H9 (cell line): Measurements from ENCODE around the gene PKP1. TPM values are rescaled to one million over a fixed set of nuclear protein-coding genes. Genes with fewer than 3 reads are reported as not detected.
A peak's percentile ranks its signal among the peaks of the same experiment; 100 is the strongest.

Experiments
- DNase-seq: peaks from one replicate; pipeline ENCODE4 v3.0.0-alpha.2; 2017
- H2AFZ ChIP-seq: one replicate; pipeline ENCODE4 v1.6.1; 2013; ENCODE audit warnings: mild to moderate bottlenecking, low read length, control low read depth, moderate library complexity
- H2AK5ac ChIP-seq: 2 replicates; pipeline ENCODE4 v1.6.1; 2013; ENCODE audit warnings: low read length, control low read depth, mixed read lengths; ENCODE audit not compliant: insufficient read length
- H2BK120ac ChIP-seq: one replicate; pipeline ENCODE4 v1.6.1; 2013; ENCODE audit warnings: low read depth, mild to moderate bottlenecking, low read length, control low read depth, inconsistent platforms; ENCODE audit not compliant: poor library complexity, severe bottlenecking
- H2BK12ac ChIP-seq: 2 replicates; pipeline ENCODE4 v1.6.1; 2013; ENCODE audit warnings: low read length, control low read depth, mixed read lengths, low read depth; ENCODE audit not compliant: insufficient read length
- H2BK15ac ChIP-seq: 2 replicates; pipeline ENCODE4 v1.6.1; 2013; ENCODE audit warnings: low read depth, low read length, control low read depth
- H2BK20ac ChIP-seq: one replicate; pipeline ENCODE4 v1.6.1; 2013; ENCODE audit warnings: low read depth, mild to moderate bottlenecking, low read length, control low read depth, inconsistent platforms; ENCODE audit not compliant: poor library complexity, severe bottlenecking
- H2BK5ac ChIP-seq: 2 replicates; pipeline ENCODE4 v1.6.1; 2013; ENCODE audit warnings: low read length, control low read depth, mixed read lengths; ENCODE audit not compliant: insufficient read length
- H3K14ac ChIP-seq: 2 replicates; pipeline ENCODE4 v1.6.1; 2013; ENCODE audit warnings: low read length, control low read depth; ENCODE audit not compliant: insufficient read depth
- H3K18ac ChIP-seq: 2 replicates; pipeline ENCODE4 v1.6.1; 2013; ENCODE audit warnings: low read depth, mild to moderate bottlenecking, mixed read lengths, low read length, control low read depth; ENCODE audit not compliant: insufficient read length
- H3K23ac ChIP-seq: 2 replicates; pipeline ENCODE4 v1.6.1; 2013; ENCODE audit warnings: low read length, control low read depth, mixed read lengths, low read depth; ENCODE audit not compliant: insufficient read length
- H3K23me2 ChIP-seq: 2 replicates; pipeline ENCODE4 v1.6.1; 2013; ENCODE audit warnings: low read depth, mild to moderate bottlenecking, mixed read lengths, low read length, control low read depth; ENCODE audit not compliant: insufficient read length, poor library complexity, severe bottlenecking
- H3K27ac ChIP-seq: 2 replicates; pipeline ENCODE4 v1.5.1; 2013; ENCODE audit warnings: low read length, control low read depth, mixed read lengths, low read depth; ENCODE audit not compliant: insufficient read length
- H3K27me3 ChIP-seq: 2 replicates; pipeline ENCODE4 v1.6.1; 2013; ENCODE audit warnings: low read length, control low read depth, inconsistent platforms; ENCODE audit not compliant: insufficient read depth
- H3K4ac ChIP-seq: 2 replicates; pipeline ENCODE4 v1.6.1; 2013; ENCODE audit warnings: low read depth, mild to moderate bottlenecking, control low read depth, inconsistent platforms, low read length, moderate library complexity
- H3K4me1 ChIP-seq: 2 replicates; pipeline ENCODE4 v1.6.1; 2013; ENCODE audit warnings: low read length, control low read depth, inconsistent platforms; ENCODE audit not compliant: insufficient read depth
- H3K4me2 ChIP-seq: 2 replicates; pipeline ENCODE4 v1.6.1; 2013; ENCODE audit warnings: low read length, control low read depth, mixed read lengths; ENCODE audit not compliant: insufficient read length, insufficient read depth
- H3K56ac ChIP-seq: 2 replicates; pipeline ENCODE4 v1.6.1; 2013; ENCODE audit warnings: low read depth, mild to moderate bottlenecking, mixed read lengths, low read length, control low read depth; ENCODE audit not compliant: insufficient read length
- H3K79me1 ChIP-seq: 2 replicates; pipeline ENCODE4 v1.6.1; 2013; ENCODE audit warnings: low read depth, mild to moderate bottlenecking, moderate library complexity, low read length, control low read depth, inconsistent platforms; ENCODE audit not compliant: insufficient read depth, poor library complexity, severe bottlenecking
- H3K79me2 ChIP-seq: 2 replicates; pipeline ENCODE4 v1.6.1; 2013; ENCODE audit warnings: low read length, control low read depth, inconsistent platforms; ENCODE audit not compliant: insufficient read depth
- H3K9ac ChIP-seq: 2 replicates; pipeline ENCODE4 v1.6.1; 2013; ENCODE audit warnings: low read length, control low read depth, mixed read lengths; ENCODE audit not compliant: insufficient read length; ENCODE audit errors: extremely low read depth
- H3K9me3 ChIP-seq: one replicate; pipeline ENCODE4 v1.6.1; 2013; ENCODE audit warnings: low read depth, low read length, inconsistent platforms; ENCODE audit not compliant: control insufficient read depth
- H3T11ph ChIP-seq: one replicate; pipeline ENCODE4 v1.6.1; 2013; ENCODE audit warnings: mild to moderate bottlenecking, low read length, control low read depth, inconsistent platforms
- H4K20me1 ChIP-seq: one replicate; pipeline ENCODE4 v1.6.1; 2013; ENCODE audit not compliant: control insufficient read depth, insufficient read length, insufficient read depth
- H4K5ac ChIP-seq: 2 replicates; pipeline ENCODE4 v1.6.1; 2013; ENCODE audit warnings: low read depth, mild to moderate bottlenecking, mixed read lengths, low read length, control low read depth; ENCODE audit not compliant: insufficient read length
- H4K8ac ChIP-seq: replicated peaks from 2 replicates; pipeline ENCODE4 v1.6.1; 2013; ENCODE audit warnings: low read length, control low read depth, mixed read lengths, low read depth; ENCODE audit not compliant: insufficient read length
- H4K91ac ChIP-seq: 2 replicates; pipeline ENCODE4 v1.6.1; 2013; ENCODE audit warnings: low read depth, mild to moderate bottlenecking, moderate library complexity, mixed read lengths, low read length, control low read depth; ENCODE audit not compliant: insufficient read length
- H3K27ac Mint-ChIP-seq, 3 experiments: 2 replicates in 2 of 3; 3 replicates in 1 of 3; pipeline ENCODE4 v1.8.0; 2020 to 2021; ENCODE audit warnings: mixed read lengths in 3 of 3, mild to moderate bottlenecking in 1 of 3, moderate library complexity in 1 of 3
- H3K27me3 Mint-ChIP-seq: 2 replicates; pipeline ENCODE4 v1.8.0; 2021; ENCODE audit warnings: low read depth, mild to moderate bottlenecking, moderate library complexity, mixed read lengths
- H3K36me3 Mint-ChIP-seq, 3 experiments: 2 replicates in 2 of 3; 3 replicates in 1 of 3; pipeline ENCODE4 v1.8.0; 2020 to 2021; ENCODE audit warnings: low read depth in 3 of 3, mixed read lengths in 3 of 3; ENCODE audit not compliant: insufficient read depth in 1 of 3
- H3K4me1 Mint-ChIP-seq, 2 experiments: 2 replicates each; pipeline ENCODE4 v1.8.0; 2020; ENCODE audit warnings: mixed read lengths in 2 of 2
- H3K4me3 Mint-ChIP-seq, 2 experiments: 2 replicates in 1 of 2; 3 replicates in 1 of 2; pipeline ENCODE4 v1.8.0; 2020 to 2021; ENCODE audit warnings: mild to moderate bottlenecking in 2 of 2, mixed read lengths in 2 of 2, moderate library complexity in 1 of 2
- H3K9me3 Mint-ChIP-seq, 2 experiments: 2 replicates in 1 of 2; 3 replicates in 1 of 2; pipeline ENCODE4 v1.8.0; 2020; ENCODE audit warnings: mild to moderate bottlenecking in 2 of 2, mixed read lengths in 2 of 2, moderate library complexity in 1 of 2
- CTCF ChIP-seq: fragments of 200-600 bp; sonication (generic); conservative IDR thresholded peaks from 3 replicates; pipeline ENCODE4 v1.8.0; 2021; ENCODE audit warnings: antibody characterized with exemption, mild to moderate bottlenecking
- WGBS: extraction: QIAGEN DNeasy Blood & Tissue Kit; methylation state at CpG from one replicate; pipeline ENCODE4 v1.1.7; 2013; ENCODE audit warnings: missing lambda C conversion rate, low lambda C conversion rate, mixed read lengths; ENCODE audit not compliant: insufficient read length; ENCODE audit errors: extremely low coverage; 5-methylcytosine and 5-hydroxymethylcytosine counted together
- total RNA-seq: library from RNA; stranded (reverse); gene quantifications from 2 replicates; pipeline ENCODE4 v1.2.1, GENCODE V29; 2021

Gene PKP1
- total RNA-seq, 1 experiment from 2014 or later: 0.09 TPM

GRCh38 chr1:201322653-201323510, 39.6 kb downstream of the PKP1 start:
- Histone ChIP-seq H2BK15ac (no peak overlapping the region), H3K14ac (no peak overlapping the region), H3K23ac (no peak overlapping the region), H3K4ac (no peak overlapping the region), H3T11ph (no peak overlapping the region), H2BK12ac (no peak overlapping the region), H2AK5ac (no peak overlapping the region), H2AFZ (no peak overlapping the region), H4K91ac (no peak overlapping the region), H3K4me2 (no peak overlapping the region), H3K79me2 (no peaks in the 10 kb centered on the region), H3K27me3 (no peaks in the 10 kb centered on the region), H3K23me2 (no peaks in the 10 kb centered on the region), H3K9me3 (no peaks in the 10 kb centered on the region), H3K79me1 (no peaks in the 10 kb centered on the region), H4K8ac (no peak overlapping the region), H2BK120ac (no peak overlapping the region), H4K5ac (no peak overlapping the region), H3K18ac (no peak overlapping the region), H3K9ac (no peak overlapping the region), H3K4me1 (no peaks in the 10 kb centered on the region), H2BK5ac (no peak overlapping the region), H3K27ac (no peak overlapping the region), H2BK20ac (no peak overlapping the region), H3K56ac (no peak overlapping the region), H4K20me1 (no peaks in the 10 kb centered on the region)
- DNase-seq: no peak
- no CpG with 5 or more reads among the region's 12 CpGs for WGBS
- TF ChIP-seq CTCF: no peak
- Mint-ChIP-seq H3K4me1 (0 out of 4 replicates have a peak, but pooled peaks cover 0 to 2% of the 10 kb centered on the region in 2 experiments), H3K36me3 (no peaks in the 10 kb centered on the region; a peak in 1 of 7 replicates), H3K9me3 (no peaks in the 10 kb centered on the region), H3K27me3 (peaks cover 14% of the 10 kb centered on the region), H3K4me3 (no peak overlapping the region), H3K27ac (peak overlapping the region in 1 of 3 experiments; percentile 90; a peak in 2 of 7 replicates)
